HG03521 (cell line): Measurements from ENCODE around the gene HORMAD2.

ENCODE experiments used
- ATAC-seq: cut with Tn5 transposase; IDR thresholded peaks from one replicate; pipeline ENCODE4 v1.9.1; 2021; ENCODE audit warnings: mild to moderate bottlenecking, moderate library complexity; ENCODE audit not compliant: unreplicated experiment

HORMAD2 gene, protein sequence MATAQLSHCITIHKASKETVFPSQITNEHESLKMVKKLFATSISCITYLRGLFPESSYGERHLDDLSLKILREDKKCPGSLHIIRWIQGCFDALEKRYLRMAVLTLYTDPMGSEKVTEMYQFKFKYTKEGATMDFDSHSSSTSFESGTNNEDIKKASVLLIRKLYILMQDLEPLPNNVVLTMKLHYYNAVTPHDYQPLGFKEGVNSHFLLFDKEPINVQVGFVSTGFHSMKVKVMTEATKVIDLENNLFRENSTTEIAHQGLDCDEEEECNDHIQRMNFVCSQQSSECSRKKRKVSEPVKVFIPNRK

DNA sequence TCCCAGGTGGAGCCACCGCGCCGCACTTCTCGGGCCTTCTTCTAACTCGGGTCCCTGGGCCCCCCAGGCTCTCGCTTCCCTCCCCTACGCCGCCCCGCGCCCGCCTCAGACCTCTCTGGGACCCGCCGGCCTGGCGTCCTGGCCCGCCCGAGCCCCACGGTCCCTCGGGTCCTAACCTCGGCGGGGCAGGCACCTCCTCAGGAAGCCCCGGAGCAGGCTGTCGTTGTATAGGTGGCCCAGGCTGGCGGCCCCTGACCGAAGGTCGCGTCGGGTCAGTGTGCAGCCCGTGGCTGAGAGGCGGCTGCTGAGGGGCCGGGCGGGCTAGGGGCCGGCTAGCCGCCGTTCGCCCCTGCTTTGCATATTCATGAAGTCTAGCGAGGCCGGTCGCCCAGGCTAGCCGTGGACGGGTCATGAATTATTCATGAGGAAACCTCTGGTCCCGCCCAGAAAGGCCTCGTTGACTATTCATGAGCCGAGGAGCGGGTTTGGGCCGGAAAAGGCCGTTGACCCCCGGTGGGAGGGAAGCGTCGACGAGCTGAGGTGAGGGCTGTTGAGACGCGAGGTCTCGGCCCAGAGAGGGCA is at the start of gene HORMAD2:
Gene HORMAD2 (plus strand): TSS at position 513 of the 582 bp plus-strand sequence. CDS start 13,489 bp downstream, outside the sequence.
- ATAC-seq, result no peak

DNA sequence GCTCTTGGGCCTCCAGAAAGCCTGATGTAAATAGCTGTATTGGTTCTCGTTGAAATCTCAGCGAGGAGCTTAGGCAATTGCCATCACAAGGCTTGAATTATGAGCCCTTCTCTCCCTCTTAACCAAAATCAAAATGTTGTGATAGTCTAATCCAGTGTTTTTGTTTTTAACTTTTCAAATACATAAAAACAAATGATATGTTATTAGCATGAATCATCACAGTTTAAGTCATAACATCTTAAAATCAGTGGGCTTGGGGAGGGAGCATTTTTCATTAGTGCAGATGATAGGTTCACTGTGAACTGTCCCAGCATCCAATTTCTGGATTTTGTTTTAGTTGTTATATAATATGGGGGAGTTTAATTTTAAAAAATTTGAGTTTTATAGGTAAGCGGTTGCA is 48.9 kb upstream of the HORMAD2 start:
- no peak for ATAC-seq

DNA sequence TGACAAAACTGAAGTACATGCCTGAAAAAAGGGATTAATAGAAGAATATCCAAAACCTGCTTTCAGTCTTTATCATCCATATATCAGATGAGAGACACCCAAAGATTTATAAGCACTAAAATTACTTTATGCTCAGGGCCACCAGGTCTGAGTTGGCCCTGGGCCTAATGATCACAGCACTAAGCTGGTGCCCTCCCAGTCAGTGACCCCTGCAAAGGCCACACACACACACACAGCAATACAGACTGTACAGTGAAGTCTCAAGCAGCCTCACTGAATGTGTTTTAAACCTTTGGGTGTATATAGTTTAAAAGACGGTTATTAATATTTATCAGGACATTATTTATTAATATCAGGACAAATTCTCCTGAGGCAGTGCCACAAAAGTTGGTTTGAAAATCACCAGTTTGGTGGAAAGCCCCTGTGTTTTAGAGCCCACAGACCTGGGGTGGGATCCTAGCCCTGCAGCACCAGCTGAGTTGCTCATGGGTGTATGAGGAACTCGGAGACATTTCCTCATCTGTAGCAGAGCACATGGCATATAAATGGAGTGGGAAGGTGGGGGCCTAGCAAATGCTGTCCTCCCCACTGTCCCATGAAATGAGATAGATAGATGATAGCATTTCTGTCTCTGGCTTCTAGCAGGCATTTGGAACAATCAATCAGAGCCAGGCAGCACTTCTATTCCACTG is 48.4 kb upstream of the HORMAD2 start:
- no peak for ATAC-seq

DNA sequence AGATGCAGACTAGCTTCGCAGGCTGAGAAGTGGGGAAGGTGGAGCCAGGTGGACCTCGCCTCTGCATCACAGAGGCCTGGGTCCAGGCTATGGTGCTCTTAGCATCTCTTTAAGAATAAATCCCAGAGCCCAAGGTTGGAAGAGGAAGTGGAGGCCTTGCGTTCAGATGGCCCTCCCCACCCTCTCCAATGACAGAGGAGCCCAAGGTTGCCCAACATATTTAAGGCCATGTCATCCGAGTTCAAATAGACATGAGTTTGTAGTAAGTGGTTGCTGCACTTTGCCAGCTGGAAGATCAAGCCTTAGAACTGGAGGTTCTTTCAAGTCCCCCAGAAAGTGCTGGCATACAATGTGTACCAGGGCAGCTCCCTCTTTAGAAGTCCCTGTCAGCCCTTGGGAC is 47.1 kb upstream of the HORMAD2 start:
- no peak for ATAC-seq

DNA sequence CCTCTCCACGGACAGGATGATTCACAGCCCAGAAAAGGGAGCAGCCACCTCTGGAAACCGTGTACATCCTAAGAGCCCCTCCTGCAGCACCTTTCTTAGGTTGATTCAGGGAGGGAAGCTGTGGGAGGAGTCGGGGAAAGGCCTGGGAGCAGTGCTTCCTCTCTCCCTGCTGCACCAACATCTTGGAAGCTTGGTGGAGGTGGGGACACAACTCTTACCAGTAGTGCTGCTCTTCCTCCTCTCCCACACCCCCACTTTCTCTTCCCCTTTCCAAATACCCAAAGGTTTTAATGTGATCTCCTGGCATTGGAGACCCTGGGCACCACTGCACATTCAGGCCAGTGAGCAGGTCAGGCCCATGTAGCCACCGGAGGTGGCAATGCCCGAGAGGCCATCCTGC is 46.4 kb upstream of the HORMAD2 start:
- ATAC-seq, result no peak

DNA sequence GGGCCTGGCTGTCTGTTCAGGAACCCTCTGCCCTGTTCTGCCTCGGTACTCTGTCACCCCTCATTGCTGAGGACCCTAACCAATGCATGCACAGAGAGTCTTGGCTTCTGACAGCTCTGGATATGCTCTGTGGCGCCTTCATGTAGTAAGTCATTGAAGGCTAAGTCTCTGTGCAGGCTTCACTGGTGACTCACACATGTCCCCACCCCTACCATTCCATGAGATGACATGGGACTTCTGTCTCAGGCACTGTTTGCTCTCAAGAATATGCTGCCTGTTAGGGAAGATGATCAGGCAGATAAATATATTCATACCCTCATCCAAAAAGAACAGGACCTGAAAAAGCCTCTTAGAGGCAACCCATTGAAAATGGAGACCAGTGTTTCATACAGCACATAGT is 43.6 kb upstream of the HORMAD2 start:
- ATAC-seq, result no peak

DNA sequence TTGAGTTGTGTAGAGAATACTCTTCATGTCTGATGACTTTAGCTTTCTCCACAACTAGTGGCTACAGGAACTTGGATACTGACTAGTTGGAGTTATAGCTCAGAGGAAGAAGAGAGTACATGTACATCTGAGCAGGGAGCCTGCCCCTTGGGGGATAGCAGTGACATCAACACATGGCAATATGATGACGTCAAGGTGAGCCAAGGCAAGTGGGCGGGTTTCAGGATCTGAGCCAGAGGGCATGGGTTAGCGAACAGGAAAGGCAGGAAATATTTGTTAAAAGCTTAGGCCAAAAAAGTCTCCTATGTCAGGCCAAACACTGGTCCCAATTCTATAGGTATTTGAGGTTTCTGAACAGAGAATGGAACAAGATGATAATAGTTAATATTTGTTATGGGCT is 42.0 kb upstream of the HORMAD2 start:
- no peak for ATAC-seq

DNA sequence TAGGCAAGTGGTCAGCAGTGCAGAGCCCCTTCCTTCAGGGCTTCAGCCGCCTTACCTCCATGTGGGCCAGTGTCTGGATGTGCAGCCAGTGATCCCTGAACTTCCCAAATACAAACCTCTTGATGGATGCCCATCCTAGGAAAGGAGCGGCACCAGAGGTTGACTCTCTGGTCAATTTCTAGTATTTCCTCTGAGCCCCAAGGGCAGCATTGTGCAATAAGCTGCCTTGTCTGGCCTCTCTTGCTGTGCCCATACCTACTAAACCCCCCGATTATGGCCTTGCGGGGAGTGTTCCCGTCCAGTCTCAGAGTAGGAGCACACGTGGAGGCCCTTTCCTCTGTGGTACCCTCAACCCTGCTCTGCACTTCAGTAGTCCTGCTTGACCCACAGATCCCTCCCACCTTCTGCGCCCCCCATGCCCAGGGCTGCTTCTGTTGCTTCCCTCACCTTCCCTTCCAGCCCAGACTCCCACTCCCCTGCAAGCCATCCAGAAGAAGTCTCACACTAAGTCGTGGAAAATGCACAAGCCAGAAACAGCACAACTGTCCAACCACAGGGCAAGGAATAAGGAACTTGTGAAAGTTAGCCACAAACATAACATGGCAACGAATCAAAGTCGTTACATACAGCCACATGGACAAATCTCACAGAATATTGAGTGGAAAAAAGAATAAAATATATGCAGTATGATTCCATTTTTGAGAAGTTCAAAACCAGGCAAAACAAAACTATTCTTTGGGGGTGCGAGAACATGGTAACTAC is 39.6 kb upstream of the HORMAD2 start:
- ATAC-seq, result no peak

DNA sequence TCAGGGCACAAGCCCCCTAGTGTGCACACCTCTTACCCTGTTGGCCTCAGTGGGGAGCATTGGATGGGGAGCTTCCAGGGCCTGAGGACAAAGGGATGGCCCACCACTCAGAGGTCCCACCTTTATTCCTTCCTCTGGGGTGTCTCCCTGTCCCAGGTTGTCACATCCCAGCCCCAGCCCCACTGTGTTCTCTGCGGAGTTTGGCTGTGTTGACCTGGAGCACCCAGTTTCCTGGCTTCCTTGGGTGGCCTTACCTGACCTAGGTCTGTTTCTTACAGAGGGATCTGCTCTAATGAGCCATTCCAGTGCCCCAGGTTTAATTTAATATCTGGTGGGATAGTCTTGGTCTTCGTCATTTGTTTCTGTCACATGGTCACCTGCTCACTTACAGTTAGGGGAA is 38.8 kb upstream of the HORMAD2 start:
- no peak for ATAC-seq

DNA sequence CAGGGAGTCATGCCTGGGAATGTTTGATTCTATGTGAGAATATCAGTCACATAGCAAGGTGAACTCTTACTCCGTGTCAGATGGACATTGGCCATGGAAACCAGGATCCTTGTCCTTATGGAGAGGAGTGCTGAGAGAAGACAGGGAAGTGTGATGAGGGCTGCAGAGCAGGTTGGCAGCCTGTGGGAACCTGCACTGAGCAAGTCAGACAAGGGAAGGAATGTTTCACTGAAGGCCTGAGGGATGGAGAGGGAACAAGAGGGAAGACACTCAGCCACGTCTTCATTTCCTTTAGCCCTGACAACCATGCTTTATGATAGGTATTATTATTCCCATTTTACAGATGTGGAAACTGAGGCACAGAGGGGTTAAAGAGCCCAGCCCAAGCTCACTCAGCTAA is 38.4 kb upstream of the HORMAD2 start:
- no peak for ATAC-seq

DNA sequence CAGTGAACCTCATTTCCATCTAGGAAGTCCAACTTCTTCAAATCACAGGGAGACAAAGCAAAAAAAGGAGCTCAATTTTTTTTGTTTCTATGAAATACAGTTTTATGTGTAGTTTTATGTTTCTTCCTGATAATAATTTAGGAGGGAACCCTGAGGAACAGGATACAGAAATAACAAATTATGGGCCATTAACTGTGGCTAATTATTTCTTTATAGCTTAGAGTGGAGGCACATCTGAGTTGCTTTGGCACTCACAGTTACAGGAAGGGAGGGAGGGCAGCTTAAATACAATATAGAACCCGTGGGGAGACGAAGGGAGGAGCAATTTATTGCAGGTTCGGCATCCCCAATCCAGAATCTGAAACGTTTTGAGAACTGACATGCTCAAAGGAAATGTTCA is 37.1 kb upstream of the HORMAD2 start:
- no peak for ATAC-seq

DNA sequence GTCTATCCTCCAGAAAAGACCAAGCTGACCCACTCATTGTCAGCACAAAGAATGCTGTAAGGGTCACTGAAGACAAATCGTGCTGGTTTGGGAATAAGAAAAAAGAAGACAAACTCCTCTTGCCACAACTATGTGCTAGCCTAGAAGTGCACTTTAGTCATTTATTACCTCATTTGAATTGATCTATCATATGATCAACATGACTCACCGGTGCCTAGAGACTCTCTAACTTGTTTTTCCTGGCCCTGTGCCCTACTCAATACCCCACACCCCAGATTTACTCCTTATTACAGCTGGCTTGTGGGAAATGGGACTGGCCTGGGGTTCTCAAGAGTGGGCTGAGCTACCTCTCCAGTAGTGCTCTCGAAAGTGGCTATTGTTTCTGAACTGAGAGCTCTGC is 35.9 kb upstream of the HORMAD2 start:
- ATAC-seq, result no peak

DNA sequence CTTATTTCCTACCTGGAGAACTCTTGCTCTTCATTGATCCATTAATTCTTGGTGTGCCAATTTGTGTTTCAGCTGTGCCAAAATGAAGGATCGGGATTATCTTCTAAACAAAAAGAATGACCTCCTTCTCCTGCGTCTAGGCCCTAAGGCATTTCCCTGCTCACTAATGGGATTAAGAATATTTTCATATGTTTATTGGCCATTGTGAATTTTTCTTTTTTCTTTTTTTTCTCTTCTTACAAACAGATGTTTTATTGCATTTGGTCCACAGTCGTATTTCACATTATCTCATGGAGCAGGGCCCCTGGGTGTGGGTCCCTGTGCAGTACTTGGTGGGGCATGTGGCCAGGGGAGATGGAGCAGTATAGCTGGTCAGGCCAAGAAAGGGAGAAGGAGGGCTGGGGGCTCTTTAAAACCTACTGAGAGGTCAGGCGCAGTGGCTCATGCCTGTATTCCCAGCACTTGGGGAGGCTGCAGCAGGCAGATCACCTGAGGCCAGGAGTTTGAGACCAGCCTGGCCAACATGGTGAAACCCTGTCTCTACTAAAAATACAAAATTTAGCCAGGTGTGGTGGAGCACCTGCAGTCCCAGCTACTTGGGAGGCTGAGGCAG is 35.3 kb upstream of the HORMAD2 start:
- ATAC-seq, result no peak

DNA sequence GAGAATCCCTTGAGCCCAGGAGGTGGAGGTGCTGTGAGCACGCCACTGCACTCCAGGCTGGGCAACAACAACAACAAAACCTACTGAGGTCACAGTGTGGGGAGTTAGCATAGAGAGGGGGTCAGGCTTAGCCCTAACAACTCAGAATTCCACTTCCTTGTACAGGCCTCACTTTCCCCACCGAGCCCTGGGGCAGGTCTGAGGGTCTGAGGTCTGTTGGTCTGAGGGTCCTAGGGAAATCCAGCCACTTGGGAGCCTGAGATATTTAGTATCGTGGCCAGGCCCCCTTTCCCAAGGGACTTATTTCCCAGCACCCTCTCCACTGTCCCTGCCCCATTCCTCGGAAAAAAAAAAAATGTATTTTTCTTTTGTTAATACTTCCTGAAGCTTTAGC is 34.8 kb upstream of the HORMAD2 start:
- no peak for ATAC-seq

DNA sequence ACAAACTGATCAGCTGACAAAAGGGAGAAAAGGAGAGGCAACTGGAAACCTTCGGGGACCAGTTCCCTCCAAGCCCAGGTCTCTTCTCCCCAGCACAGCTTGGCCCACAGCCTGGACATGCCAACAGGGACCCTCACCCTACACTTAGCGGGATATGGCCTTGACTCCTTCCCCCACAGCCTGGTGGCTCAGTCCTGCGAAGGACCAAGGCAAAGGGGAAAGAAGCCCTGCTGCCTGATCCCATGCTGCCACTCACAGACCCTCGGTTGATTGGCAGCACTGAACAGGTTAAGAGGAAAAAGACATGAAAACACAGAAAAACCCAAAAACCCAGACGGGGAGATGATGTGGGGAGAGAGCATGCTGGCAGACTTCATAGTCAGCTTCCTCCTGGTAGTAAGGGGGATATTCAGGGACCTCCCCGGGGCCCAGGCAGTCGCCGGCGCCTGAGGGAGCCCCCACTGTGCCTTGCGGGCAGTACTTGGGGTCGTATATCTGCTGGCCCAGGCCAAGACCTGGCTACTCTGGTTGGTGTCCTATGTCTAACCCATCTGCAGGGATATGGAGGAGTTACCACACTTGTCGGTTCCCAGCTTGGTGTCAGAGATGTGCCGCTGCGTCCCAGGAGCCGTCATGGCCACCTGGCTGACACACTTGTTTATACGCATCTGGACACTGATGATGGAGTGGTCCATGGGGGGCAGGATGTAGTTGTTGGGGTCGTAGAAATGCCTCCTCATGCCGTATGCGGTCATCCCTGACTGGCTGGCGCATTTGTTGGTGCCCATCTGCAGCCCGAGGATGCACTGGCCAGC is 34.2 kb upstream of the HORMAD2 start:
- ATAC-seq, result no peak

DNA sequence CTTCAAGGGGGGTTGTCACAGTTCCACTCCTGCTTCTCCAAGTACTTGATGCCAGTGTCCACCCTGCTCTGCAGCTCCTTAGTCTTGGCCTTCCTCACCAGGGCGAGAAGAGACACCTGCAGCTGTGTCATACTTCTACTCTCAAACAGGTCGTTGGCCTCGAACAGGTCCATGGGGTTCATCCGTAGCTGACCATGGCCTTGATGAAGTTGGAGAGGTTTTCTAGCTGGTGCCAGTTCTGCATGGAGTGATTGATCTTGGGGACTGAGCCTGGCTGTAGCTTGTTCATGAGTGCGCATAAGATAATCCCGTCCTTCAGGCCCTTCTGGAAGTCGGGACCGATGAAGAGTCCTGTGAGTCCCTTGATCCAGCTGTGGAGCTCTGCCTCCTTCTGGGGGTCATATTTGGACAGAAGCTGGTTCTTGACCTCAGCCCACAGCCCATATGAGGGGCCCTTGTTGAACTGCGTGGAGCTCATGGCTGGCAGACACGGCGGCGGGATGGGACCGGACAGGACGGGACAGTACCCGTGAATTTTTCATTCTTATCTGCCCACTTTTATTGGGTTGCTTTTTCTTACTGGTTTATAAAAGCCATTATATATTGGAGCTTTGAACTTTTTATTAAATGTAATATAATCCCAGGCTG is 33.4 kb upstream of the HORMAD2 start:
- no peak for ATAC-seq

DNA sequence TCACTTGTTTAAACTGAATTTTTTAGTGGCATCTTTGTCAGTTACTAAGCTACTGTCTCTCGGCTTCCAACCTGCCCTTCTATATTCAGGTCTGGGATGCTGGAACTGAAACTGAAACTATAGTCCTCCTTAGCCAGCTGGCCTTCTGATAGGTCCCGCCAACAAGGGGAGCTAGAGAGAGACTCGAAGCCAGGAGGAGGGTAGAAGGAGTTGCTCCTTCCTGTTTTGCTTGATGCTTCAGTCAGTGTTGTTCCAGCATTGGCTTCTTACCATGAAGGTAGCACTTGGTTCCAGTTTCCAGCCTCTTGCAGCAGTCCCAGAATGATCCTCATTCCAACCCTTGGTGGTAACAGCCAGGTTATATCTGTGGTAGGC is 32.9 kb upstream of the HORMAD2 start:
- no peak for ATAC-seq

DNA sequence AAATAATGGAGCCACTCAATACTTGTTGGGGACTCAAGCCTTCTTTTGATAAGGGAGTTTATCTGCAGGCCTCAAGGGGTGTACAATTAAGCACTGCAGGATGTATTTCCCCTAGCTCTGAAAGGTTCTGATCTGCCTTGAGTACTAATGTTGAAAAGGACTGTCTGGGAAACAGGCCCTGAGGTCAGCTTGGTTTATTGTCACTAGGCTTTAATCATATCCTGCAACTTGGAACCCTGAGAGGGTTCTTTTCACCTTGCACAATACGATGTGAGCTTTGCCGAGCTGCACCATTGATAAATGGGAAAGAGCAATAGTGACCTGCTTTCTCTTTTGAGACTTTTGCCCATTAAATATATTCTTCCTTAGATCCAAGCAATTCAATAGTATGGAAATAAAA is 31.6 kb upstream of the HORMAD2 start:
- no peak for ATAC-seq

DNA sequence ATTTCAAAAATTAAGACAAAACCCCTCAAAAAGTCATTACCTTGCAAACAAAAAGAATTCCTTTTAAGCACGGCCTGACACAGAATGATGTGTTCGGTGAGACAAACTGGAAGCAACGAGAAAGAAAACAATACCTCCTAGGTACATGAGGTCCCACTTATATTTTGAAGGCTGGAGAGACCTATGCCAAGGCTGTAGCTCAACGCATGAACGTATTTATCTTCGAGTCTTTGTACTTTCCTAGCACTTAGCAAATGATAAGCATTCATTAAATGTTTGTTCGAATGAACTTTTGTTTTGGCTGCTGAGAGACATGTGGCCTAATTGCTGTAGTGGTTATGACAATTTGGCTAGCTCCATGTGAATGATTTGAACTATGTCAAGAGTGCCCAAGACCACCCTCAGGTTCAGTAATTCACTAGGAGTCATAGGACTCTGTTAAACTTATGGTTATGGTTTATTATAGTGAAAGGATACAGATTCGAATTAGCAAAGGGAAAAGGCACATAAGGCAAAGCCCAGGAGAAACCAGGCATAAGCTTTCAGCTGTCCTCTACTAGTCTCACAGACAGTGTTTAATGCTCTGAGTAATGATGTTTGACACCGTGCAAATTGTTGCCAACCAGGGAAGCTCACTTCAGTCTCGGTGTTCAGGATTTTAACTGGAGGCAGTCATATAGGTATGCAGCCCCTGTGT is 26.0 kb upstream of the HORMAD2 start:
- no peak for ATAC-seq

DNA sequence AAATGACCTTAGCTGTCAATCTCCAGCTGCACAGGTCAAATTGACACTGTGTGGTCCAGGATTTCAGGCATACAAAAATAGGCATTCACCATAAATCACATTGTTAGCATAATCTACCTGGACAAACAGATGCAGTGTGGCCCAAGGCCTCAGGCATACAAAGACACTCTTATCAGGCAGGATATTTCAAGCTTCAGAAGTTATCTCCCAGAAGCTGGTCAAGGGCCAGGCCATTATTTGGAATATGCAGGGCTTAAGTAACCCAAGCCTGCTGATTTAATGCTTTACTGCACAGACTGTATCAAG is 25.5 kb upstream of the HORMAD2 start:
- ATAC-seq, result no peak
